Panc1 (cell line): ENCODE data around the gene FGF3. TPM values are rescaled to one million over a fixed set of nuclear protein-coding genes. Genes with fewer than 3 reads are reported as not detected.

ENCODE experiments used
- ATAC-seq: fragments of 200-7000 bp; cut with Tn5 transposase; 2 replicates; pipeline ENCODE4 v1.9.1; 2020; ENCODE audit warnings: mild to moderate bottlenecking, moderate library complexity
- BruUV-seq: library from RNA; stranded (reverse); fragments of 400-500 nt; replicated peaks from 2 replicates; lab custom pipeline; 2021; lab: Mats Ljungman, UMichigan
- CTCF ChIA-PET: fragments of 300-600 bp; sonication (Branson Sonifier 250); formaldehyde crosslinking; loops from one replicate; lab custom pipeline; 2022; ENCODE audit warnings: antibody characterized with exemption; lab: Charles Lee
- POLR2A ChIA-PET: fragments of 300-600 bp; sonication (Branson Sonifier 250); formaldehyde crosslinking; loops from one replicate; lab custom pipeline; 2022; ENCODE audit warnings: antibody characterized with exemption; lab: Charles Lee
- DNase-seq: peaks from one replicate; pipeline ENCODE4 v3.0.0-alpha.2; 2010; ENCODE audit warnings: low read depth, low spot score
- H3K27ac ChIP-seq: 2 replicates; pipeline ENCODE4 v1.5.1; 2011; ENCODE audit warnings: mild to moderate bottlenecking, low read length, inconsistent platforms
- H3K27me3 ChIP-seq: fragments of 200-500 bp; sonication (Bioruptor generic); 2 replicates; pipeline ENCODE4 v1.6.0; 2014; ENCODE audit warnings: low read length, inconsistent platforms; ENCODE audit not compliant: control insufficient read depth, insufficient read depth
- H3K36me3 ChIP-seq: fragments of 200-500 bp; sonication (Bioruptor generic); 2 replicates; pipeline ENCODE4 v1.5.1; 2014; ENCODE audit warnings: inconsistent platforms, mild to moderate bottlenecking, low read length, moderate library complexity; ENCODE audit not compliant: control insufficient read depth, insufficient read depth
- H3K4me1 ChIP-seq: 2 replicates; pipeline ENCODE4 v1.5.1; 2011; ENCODE audit warnings: inconsistent platforms, mild to moderate bottlenecking, low read length, moderate library complexity; ENCODE audit not compliant: control insufficient read depth, insufficient read depth
- H3K4me3 ChIP-seq, 2 experiments: 2 replicates each; pipeline ENCODE4 v1.5.1; 2011 to 2012; ENCODE audit warnings: low read depth in 2 of 2, low read length in 2 of 2, mild to moderate bottlenecking in 2 of 2, inconsistent platforms in 1 of 2, moderate library complexity in 1 of 2
- H3K9me3 ChIP-seq: fragments of 200-500 bp; sonication (Bioruptor generic); 2 replicates; pipeline ENCODE4 v1.5.1; 2014; ENCODE audit warnings: low read depth, mild to moderate bottlenecking, inconsistent platforms, low read length, moderate library complexity; ENCODE audit not compliant: control insufficient read depth, insufficient read depth
- CTCF ChIP-seq: fragments of 450-650 bp; IDR thresholded peaks from 2 replicates; pipeline ENCODE4 v1.5.1; 2017; ENCODE audit warnings: mild to moderate bottlenecking
- POLR2AphosphoS5 ChIP-seq: IDR thresholded peaks from 2 replicates; pipeline ENCODE4 v1.6.1; 2012; ENCODE audit warnings: mild to moderate bottlenecking, low read depth, low read length, moderate library complexity
- REST ChIP-seq, 2 experiments: IDR thresholded peaks; 2 replicates each; pipeline ENCODE4 v1.6.1; 2011 to 2012; ENCODE audit warnings: low read depth in 2 of 2, control low read depth in 1 of 2, low read length in 1 of 2, mild to moderate bottlenecking in 1 of 2, moderate library complexity in 1 of 2; ENCODE audit not compliant: insufficient read depth in 1 of 2
- SIN3A ChIP-seq: IDR thresholded peaks from 2 replicates; pipeline ENCODE4 v1.6.1; 2012; ENCODE audit warnings: low read depth, mild to moderate bottlenecking, low read length, moderate library complexity, borderline replicate concordance; ENCODE audit not compliant: insufficient read depth
- TCF7L2 ChIP-seq: IDR thresholded peaks from 2 replicates; pipeline ENCODE4 v1.6.1; 2011; ENCODE audit warnings: mild to moderate bottlenecking, low read depth, low read length, inconsistent platforms
- in situ Hi-C: cut with HindIII; loops from 2 replicates; pipeline ENCODE4 v1.10.0; 2016; ENCODE audit warnings: low sequenced_read_pairs, low pct_unique_long_range_greater_than_20kb
- intact Hi-C: fragments of 100-400 bp; cut with micrococcal nuclease; formaldehyde crosslinking; loops from one replicate; pipeline ENCODE4 v1.10.0; 2022; ENCODE audit not compliant: unreplicated experiment
- total RNA-seq: library from RNA; stranded (reverse); gene quantifications from one replicate; pipeline ENCODE4 v1.2.1, GENCODE V29; 2021; ENCODE audit not compliant: unreplicated experiment

FGF3 gene
- total RNA-seq, 1 experiment from 2014 or later = not detected

GRCh38 chr11:69862331-69862771 is 43.1 kb upstream of the FGF3 start:
- no TSS peak for BruUV-seq
- ChIA-PET CTCF (interaction anchor here (0.5 kb wide), 1 partner anchor 10 kb away, joined by 4 read pairs; no protein-coding TSS in a partner anchor), POLR2A (no interaction called here)
- no peaks in the 10 kb centered on the region for H3K9me3 ChIP-seq
- in situ Hi-C loops = no loop called here
- no peak for TF ChIP-seq REST (IDR thresholded peaks at IDR 0.05; ENCODE audit: insufficient read depth in 1 of 2, low read depth in 2 of 2, low read length in 1 of 2)
- no peak for TF ChIP-seq CTCF
- TF ChIP-seq SIN3A = no peak
- TF ChIP-seq TCF7L2 = no peak
- peaks cover 15% of the 10 kb centered on the region for H3K27me3 ChIP-seq
- DNase-seq = no peak
- H3K4me3 ChIP-seq = no peak overlapping the region
- no peak overlapping the region for H3K27ac ChIP-seq
- no peaks in the 10 kb centered on the region for H3K36me3 ChIP-seq
- H3K4me1 ChIP-seq = no peaks in the 10 kb centered on the region
- intact Hi-C loops = no loop called here
- no peak for ATAC-seq

- CTCF ChIA-PET = no interaction called here
- TF ChIP-seq TCF7L2 (no peak), REST (IDR thresholded peaks at IDR 0.05; ENCODE audit: insufficient read depth in 1 of 2, low read depth in 2 of 2, low read length in 1 of 2) (no peak), POLR2AphosphoS5 (no peak), SIN3A (no peak), CTCF (no peak)
- BruUV-seq = no TSS peak
- Histone ChIP-seq H3K27ac (no peak overlapping the region), H3K4me1 (no peaks in the 10 kb centered on the region), H3K4me3 (no peak overlapping the region), H3K27me3 (peaks cover 17% of the 10 kb centered on the region), H3K9me3 (no peaks in the 10 kb centered on the region), H3K36me3 (no peaks in the 10 kb centered on the region)
- no peak for ATAC-seq
- in situ Hi-C loops (no loop called here), intact Hi-C loops (no loop called here)
- no peak for DNase-seq
- POLR2A ChIA-PET = no interaction called here
Observed at GRCh38 chr11:69861901-69862300, 42.7 kb upstream of the FGF3 start.
